ENCODE measurements around the gene MUS81. TPM values are rescaled to one million over a fixed set of nuclear protein-coding genes. Genes with fewer than 3 reads are reported as not detected.

The MUS81 gene
- total and polyA plus RNA-seq, 9 of the 15 experiments (the other 6 are each of a cell fraction or from before 2014, with no cell fraction given), result 13.4 to 118 (median 53.7) TPM

DNA sequence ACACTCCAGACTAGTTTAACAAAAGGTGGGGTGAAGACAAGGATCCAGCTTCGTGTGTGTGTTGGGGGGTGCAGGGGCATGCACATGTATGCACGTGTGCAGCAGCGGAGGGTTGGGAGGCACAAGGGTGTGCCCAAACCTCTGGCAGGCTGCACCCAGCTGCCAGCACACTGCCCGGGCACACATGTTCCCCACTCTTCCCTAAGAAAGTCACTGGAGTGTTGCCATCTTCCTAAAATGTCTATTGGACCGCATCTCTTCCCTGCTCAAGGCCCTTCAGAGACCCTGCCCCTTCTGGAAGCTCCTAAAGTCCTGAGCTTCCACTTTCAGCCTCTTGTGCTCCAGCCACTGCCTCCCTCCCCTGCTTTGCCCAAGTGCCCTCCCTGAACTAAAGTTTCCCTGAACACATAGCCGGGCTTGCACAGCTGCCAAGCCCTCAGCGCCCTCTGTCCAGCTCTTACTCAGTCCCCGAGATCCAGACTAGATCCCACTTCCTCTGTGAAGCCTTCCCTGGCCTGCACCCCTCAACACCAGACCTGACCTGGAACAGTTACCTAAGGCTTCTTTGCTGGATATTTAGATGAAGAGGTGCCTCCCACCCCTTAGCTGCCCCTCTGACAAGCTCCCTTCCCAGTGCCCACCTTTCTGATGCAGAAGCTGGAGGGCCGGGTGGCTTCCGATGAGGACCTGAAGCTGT is 8.3 kb upstream of the MUS81 start (continued):
- TF ChIP-seq, protein P1, sequence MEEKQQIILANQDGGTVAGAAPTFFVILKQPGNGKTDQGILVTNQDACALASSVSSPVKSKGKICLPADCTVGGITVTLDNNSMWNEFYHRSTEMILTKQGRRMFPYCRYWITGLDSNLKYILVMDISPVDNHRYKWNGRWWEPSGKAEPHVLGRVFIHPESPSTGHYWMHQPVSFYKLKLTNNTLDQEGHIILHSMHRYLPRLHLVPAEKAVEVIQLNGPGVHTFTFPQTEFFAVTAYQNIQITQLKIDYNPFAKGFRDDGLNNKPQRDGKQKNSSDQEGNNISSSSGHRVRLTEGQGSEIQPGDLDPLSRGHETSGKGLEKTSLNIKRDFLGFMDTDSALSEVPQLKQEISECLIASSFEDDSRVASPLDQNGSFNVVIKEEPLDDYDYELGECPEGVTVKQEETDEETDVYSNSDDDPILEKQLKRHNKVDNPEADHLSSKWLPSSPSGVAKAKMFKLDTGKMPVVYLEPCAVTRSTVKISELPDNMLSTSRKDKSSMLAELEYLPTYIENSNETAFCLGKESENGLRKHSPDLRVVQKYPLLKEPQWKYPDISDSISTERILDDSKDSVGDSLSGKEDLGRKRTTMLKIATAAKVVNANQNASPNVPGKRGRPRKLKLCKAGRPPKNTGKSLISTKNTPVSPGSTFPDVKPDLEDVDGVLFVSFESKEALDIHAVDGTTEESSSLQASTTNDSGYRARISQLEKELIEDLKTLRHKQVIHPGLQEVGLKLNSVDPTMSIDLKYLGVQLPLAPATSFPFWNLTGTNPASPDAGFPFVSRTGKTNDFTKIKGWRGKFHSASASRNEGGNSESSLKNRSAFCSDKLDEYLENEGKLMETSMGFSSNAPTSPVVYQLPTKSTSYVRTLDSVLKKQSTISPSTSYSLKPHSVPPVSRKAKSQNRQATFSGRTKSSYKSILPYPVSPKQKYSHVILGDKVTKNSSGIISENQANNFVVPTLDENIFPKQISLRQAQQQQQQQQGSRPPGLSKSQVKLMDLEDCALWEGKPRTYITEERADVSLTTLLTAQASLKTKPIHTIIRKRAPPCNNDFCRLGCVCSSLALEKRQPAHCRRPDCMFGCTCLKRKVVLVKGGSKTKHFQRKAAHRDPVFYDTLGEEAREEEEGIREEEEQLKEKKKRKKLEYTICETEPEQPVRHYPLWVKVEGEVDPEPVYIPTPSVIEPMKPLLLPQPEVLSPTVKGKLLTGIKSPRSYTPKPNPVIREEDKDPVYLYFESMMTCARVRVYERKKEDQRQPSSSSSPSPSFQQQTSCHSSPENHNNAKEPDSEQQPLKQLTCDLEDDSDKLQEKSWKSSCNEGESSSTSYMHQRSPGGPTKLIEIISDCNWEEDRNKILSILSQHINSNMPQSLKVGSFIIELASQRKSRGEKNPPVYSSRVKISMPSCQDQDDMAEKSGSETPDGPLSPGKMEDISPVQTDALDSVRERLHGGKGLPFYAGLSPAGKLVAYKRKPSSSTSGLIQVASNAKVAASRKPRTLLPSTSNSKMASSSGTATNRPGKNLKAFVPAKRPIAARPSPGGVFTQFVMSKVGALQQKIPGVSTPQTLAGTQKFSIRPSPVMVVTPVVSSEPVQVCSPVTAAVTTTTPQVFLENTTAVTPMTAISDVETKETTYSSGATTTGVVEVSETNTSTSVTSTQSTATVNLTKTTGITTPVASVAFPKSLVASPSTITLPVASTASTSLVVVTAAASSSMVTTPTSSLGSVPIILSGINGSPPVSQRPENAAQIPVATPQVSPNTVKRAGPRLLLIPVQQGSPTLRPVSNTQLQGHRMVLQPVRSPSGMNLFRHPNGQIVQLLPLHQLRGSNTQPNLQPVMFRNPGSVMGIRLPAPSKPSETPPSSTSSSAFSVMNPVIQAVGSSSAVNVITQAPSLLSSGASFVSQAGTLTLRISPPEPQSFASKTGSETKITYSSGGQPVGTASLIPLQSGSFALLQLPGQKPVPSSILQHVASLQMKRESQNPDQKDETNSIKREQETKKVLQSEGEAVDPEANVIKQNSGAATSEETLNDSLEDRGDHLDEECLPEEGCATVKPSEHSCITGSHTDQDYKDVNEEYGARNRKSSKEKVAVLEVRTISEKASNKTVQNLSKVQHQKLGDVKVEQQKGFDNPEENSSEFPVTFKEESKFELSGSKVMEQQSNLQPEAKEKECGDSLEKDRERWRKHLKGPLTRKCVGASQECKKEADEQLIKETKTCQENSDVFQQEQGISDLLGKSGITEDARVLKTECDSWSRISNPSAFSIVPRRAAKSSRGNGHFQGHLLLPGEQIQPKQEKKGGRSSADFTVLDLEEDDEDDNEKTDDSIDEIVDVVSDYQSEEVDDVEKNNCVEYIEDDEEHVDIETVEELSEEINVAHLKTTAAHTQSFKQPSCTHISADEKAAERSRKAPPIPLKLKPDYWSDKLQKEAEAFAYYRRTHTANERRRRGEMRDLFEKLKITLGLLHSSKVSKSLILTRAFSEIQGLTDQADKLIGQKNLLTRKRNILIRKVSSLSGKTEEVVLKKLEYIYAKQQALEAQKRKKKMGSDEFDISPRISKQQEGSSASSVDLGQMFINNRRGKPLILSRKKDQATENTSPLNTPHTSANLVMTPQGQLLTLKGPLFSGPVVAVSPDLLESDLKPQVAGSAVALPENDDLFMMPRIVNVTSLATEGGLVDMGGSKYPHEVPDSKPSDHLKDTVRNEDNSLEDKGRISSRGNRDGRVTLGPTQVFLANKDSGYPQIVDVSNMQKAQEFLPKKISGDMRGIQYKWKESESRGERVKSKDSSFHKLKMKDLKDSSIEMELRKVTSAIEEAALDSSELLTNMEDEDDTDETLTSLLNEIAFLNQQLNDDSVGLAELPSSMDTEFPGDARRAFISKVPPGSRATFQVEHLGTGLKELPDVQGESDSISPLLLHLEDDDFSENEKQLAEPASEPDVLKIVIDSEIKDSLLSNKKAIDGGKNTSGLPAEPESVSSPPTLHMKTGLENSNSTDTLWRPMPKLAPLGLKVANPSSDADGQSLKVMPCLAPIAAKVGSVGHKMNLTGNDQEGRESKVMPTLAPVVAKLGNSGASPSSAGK (IDR thresholded peaks at IDR 0.05), result no peak
- TF ChIP-seq NFIC (IDR thresholded peaks at IDR 0.05) (no peak), SREBF1 (IDR thresholded peaks at IDR 0.05; ENCODE audit: borderline replicate concordance, low read depth, low read length) (no peak), ZNF408 (CRISPR knock-in tag; IDR thresholded peaks at IDR 0.05; ENCODE audit: low read depth) (no peak), ZNF217 (CRISPR knock-in tag; IDR thresholded peaks at IDR 0.05) (no peak), ZFP1 (CRISPR knock-in tag; IDR thresholded peaks at IDR 0.05) (no peak), ZKSCAN1 (IDR thresholded peaks at IDR 0.05; ENCODE audit: low read depth, low read length) (no peak)
